NCI-H82 treated with DMSO at 0.1 percent for 48 hours (cell line): Measurements from ENCODE around the gene FILIP1L.

Source experiments
- DNase-seq: peaks from one replicate; lab custom pipeline; 2025; ENCODE audit not compliant: unreplicated experiment; lab: John Stamatoyannopoulos, UW

The FILIP1L gene

DNA sequence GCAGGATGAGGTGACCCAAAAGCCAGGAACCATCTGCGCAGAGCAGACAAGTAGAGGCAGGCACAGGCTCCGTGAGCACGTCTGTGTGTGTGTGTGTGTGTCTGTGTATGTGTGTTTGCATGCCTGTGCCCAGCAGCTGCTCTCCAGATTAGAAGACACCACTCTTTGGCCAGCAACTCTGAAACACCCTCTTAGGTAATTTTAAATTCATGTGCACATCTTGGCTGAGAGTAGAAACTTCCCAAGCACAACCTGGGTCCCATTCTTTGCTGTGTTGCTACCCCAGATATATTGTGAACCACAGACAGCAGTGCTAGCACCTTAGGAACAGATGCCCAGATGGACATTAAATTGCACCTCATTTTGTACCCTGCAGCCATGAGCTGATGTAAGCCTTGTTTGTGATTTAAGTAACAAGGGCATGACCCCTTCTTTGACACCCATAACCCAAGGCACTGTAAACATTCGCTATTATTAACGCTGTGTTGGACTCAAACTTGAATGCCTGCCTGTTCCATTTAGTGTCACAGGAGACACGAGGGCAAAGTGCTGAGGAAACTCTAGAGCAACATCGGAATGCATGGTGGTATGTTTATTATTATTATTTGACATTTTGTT, at the start of gene FILIP1L:
FILIP1L (minus strand) TSS at position 89 of the 618 bp plus-strand sequence.
- DNase-seq, result no peak

DNA sequence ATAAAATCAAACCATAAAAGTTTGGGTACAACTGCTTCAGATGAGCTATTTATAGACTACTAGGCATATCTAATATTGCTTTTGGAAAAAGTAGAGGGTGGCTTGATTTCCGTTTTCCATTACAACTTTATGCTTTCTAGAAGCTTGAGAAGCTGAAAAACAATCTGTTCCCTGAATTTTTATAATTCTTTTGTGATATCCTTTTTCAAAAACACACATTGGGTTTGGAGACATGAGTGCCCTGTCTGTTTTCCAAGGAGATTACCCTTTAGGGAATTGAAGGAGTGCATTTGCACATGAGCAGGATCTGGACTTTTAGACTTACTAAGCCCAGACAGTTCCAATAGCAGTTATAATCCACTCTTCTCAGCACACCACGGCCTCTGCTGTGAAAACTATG, 49.5 kb upstream of the FILIP1L start:
- peak; percentile 30 for DNase-seq

DNA sequence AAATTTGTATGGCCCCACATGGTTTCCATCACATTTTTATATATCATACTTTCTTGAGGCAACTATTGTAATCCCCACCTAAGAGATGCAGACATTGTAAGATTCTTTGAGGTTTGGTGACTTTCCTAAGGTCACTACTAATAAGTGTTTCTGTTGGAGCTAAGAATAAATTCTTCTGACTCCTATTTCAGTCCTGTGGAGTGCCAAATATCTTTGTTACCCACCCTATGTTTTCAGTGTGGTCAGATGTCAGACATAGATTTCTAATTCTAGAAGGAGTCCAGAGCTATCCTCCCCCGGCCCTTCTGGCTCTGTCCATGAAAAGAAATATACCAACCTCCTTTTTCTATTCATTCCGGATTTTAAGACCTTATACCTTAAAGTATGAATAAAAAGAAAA, 46.2 kb upstream of the FILIP1L start:
- no peak for DNase-seq

DNA sequence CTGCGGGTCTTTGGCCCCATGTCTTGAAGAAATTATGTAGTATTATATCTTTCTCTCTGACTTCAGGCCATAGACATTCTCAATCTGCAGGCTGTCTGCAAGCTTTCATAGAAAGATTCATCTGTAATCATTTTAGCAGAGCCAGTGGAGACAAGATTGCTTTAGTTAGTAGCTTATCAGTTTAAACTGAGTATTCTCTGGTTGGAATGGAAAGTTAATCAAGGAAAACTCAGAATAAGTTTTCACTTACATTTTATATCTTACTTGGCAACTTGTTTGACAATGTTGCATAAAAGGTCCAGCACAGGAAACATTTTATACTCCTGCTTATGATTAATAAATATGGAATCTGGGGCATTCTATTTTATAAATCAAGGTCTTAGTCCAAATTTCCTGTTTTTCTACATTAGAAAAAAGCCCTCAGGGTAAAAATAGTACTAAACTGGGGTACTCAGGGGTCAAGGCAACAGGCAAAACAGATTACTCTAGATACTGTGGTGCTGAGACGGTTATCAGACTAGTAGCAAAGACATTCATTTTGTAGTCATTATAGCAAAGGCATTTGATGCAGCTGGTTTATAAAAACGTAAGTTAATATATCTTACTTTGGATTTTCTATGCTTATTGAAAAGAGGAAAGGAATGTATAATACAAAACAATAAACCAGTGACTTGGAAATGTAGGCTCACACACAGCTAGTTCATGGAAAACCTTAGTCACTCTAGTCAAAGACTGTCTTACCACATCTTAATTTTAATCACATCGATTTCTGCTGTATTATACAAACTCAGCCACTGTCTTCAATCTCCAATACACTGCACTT, 45.2 kb upstream of the FILIP1L start:
- no peak for DNase-seq

DNA sequence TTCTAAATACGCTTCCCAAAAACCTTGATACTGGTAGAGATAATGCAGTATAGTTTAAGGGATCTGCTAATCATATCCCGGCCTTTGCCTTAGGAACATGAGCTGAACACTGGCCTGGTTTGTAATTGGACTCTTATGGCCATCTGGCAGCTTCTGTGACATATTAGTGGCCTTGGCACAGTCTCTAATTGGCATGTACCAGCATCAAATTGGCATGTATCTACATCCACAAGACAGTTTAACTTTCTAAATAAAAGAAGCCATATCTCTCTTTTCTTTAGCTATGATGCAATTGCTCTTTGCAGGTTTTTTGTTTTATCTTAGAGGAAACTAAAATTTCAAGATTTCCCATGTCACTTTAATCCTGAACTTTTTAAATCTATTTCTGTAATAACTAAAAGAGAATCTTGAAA, 44.6 kb upstream of the FILIP1L start:
- no peak for DNase-seq

DNA sequence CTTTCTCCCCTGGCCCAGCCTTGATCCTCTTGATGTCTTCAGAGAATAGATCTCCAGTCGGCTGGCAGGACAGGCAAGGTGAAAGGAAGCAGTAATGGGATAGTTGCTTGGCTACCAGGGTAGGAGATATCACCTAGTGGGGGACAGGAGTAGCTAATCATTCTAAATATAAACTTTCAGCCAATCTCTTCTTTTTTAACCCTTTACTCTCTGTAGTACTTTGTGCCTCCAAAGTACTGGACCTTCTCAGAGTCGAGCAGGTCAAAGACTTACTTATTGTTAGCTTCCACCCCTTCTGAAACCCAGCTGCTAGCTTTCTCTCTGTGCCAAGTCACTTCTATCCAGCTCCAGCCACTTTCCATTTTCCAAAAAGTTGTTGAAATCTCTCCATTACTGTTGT, 43.4 kb upstream of the FILIP1L start:
- DNase-seq, result no peak

DNA sequence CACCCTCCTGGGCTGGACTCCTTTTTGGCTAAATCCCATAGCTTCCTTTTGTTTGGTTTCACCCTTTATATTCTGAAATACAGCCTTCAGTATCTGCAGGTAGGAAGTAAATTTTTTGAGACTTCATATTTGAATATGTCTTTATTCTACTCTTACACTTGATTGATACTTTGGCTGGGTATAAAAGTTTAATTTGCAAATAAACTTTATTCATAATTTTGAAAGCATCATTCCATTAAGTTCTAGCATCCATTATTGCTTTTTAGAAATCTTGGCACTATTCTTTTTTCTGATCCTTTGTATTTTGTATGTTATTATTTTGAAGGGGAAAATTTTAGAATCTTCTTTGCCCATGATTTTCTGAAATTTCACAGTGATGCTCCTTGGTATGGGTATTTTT, 41.3 kb upstream of the FILIP1L start:
- no peak for DNase-seq

DNA sequence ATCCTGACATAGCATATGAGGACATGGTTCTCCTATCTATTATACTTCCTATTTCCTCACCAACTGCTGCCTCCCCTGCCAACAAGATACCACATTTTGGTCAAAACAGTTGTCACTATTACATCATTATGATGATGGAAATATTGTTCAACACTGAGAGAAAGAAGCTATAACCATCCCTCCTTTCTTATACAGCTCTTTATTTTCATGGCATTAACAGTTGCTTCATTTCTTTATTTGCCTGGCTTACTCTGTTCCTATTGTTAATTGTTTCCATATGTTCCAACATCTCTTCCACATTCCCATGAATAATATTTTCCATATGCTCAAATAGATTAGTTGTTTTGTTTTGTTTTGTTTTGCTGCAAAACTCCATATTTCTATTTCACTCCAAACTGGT, 40.8 kb upstream of the FILIP1L start:
- no peak for DNase-seq

DNA sequence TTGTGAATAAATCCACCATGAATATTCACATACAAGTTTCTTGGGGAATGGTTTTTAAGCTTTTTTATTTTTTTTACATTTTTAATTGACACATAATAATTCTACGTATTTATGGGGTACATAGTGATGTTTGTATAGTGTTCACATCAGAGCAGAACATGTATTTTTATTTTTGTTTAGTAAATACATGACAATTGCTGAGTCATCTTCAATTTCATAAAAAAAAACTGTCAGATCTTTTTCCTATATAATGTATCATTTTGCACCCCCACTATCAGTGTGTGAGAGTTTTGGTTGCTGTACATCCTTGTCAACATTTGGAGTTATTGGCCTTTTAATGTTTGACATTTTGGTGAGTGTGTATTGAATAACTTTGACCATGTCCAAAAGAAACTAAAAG, 39.9 kb upstream of the FILIP1L start:
- no peak for DNase-seq

DNA sequence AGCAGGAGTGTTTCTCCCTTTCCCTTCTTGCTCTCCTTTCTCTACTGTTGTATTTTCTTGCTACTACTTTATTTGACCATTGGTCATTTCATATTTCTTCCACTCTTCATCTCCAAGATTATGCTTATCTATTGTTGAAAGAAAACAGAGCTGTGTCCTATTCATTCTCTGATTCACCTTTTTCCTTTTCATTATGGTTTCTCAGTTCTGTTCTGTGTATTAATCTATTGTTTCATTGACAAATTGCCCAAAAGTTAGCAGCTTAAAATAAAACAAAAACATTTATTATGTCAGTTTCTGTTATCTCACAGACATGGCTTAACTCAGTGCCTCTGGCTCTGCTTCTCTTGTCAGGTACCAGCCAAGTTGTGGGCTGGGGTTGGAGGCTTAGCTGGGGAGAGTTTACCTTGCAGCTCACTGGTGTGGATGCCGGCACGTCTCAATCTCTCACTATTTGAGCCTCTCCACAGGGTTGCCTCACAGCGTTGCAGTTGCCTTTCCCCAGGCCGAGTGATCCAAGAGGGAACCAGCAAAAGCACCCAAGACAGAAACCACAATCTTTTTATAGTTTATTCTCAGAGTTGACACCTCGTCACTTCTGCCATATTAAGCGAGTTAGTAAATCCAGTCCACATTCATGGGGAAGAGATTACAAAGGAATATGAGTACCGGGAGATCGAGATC, 36.9 kb upstream of the FILIP1L start:
- no peak for DNase-seq

DNA sequence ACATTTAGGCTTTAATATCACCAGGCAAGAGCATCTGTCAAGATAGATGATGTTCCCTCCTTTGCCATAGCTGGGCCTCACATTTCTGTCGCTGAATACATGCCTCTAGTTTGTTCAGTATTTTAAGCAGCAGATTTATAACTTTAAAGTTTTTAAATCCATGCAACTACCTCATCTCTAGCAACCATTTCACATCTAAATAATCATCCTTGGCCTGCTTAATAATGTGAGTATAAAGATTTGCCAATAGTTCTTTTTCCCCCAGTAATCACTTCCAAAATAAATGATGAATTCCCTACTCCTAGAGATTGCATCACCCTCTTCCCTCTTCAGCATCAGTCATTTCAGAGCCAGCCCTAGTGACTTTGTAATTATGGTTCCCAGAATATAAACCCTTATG, 36.2 kb upstream of the FILIP1L start:
- no peak for DNase-seq

DNA sequence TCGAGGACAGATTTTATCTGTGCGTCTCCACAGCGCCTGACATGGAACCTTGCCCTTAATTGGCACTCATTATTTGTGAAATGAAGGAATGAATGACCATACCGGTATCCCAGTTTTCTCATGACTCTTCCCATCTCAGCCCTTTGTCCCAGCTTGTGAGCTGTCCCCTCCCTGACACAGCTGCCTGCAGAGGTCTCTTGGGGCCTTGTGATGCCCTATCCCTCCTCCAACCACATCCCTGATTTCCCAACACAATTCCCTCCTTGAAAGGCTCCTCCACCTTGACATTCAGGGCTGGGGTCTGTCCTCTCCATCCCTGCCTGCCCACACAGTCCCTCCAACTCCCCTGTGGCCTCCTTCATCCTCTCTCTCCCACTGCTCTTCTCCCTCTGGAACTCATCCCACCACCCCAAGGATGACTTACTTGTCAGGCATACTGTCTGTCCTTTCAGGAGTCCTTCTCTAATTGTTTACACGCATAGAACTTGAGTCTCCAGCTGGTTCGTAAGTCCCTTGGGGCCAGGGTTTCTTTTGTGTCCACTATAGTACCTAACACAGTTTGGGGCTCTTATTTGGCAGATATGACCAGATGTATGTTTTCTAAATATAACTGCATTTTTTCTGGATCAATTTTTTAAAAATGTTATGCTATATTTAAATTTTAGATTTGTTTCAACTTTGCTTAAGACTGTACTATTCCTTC, 35.6 kb upstream of the FILIP1L start:
- DNase-seq, result no peak

DNA sequence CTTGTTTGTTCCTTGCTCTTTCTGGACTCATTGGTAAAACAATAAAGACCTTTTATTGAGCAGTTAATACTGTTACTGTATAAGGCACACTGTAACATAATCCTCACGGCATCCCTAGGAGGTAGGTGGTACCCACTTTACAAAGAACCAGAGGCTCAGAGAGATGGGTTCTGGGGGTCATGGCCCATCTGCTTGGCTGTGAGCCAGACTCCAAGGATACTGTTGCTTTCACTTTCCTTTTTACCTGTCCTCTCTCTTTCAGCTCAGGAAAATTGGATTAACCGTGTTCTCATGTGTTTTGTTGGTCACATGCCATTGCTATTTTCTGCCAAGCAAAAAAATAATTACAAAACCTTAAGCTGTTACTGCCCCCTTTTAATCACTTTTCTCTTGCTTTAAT, 34.8 kb upstream of the FILIP1L start:
- DNase-seq, result peak; percentile 18

DNA sequence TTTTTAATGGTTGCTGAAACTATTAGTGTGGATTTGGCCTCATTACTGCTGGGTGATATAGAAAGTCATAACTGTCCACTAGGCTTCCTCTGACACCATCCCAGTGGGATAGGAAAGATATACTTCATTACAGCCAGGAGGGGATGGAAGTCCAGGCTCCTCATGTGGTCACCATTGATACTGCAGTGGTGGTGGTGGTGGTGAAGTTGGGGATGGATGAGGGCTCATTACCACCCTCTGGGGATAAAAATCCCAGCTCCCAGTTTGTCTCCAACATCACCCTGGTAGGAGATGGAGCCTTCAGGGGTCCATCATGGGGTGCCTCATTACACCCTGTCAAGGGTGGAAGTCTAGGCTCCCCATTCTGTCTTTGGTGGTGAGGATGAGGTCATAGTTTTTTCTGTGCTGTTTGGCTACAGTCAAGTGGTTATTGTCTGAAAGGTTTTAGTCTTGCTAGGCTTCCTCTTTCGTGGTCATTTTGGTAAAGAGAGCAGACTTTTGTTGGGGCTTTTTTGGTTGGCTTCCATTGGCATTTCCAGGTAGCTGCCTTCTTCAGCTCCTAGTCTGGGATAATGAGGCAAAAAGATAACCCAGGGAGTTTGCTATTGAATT, 30.1 kb upstream of the FILIP1L start:
- no peak for DNase-seq

DNA sequence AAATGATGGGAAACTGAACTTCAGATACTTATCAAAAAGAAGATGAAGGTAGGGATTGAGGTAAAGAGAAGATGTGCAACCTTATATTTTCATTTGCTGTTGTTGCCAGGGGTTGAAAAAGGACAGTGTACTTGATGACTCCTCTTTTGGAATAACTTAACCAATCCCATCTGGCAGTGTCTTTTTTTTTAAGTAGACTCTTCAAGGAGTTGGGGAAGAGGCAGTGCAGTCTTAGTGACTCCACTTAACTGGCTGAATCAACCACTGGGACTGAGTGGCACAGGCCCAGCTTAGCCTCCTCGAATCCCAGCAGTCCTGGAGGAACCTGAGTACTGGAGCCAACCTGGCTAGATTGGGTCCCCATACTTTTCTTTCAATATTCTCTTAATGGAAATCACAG, 27.3 kb upstream of the FILIP1L start:
- no peak for DNase-seq

DNA sequence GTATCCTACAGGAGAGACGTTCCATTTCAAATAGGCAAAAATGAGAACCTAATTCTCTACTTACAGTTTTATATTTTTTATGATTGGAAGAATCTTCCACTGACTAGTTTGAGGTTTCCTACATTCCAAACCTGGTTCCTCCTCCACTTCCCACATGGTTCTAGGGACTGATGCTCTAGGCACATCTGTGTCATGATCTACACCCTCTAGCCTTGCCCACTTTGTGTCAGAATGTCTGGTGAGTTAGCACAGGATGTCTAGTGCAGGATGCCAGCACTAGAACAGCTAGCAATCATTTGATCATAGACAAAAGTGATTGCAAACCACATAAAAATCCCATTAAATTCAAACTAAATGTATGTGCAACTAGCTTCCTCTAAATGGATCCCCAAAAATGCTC, 26.7 kb upstream of the FILIP1L start:
- DNase-seq, result no peak

DNA sequence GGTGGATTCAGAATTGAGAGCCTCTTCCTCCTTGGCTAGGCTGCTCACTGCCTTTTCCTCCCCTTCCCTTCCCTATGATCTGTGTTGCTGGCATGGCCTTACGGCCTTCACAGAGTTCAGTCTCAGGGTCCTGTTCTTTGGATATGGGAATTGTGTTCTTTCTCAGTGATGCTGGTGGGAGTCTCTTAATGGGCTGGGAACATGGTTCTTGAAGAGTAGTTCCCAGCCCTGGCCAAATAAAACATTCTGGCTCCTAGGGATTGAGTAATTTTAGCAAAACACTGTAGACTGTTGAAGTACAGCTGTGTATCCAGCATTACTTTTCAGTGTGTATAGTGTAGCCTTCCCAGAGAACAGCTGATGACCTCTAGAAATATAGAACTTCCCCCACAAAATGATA, 22.6 kb upstream of the FILIP1L start:
- DNase-seq, result no peak

DNA sequence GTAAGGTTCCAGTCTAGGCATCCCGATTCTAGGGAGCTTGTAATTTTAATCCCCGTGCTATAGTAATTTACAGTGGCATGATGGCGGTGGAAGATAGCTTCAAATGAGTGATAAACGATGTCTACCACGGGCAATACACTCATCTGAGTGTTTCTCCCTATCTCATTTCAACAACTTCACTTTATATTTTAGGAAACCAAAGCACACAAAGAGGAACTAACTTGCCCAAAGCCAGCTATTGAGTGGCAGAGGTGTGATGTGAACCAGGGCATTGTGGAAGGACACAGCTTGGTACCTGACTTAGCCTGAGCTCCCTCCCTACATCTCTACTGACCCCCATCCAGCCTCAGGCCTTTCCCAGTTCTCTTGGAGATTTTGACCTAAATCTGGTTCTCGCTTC, 16.9 kb upstream of the FILIP1L start:
- no peak for DNase-seq

DNA sequence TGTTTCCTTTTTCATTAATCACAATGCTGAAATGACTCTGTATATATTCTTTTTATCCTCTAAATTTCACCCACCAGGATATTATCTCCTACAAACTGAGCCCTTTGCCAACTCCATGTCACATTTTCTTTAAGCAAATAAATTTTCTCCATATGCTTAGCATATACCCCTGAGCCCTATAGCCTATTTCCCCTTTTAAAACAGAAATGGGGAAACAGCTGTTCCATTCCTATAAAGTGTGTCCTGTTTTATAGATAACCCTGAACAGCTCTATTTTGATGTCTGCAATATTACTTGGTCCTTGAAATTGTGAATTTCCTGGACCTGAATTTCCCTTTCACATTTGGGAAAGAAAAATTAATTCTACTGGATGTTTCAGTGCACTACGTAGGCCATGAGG, 15.6 kb upstream of the FILIP1L start:
- DNase-seq, result no peak

DNA sequence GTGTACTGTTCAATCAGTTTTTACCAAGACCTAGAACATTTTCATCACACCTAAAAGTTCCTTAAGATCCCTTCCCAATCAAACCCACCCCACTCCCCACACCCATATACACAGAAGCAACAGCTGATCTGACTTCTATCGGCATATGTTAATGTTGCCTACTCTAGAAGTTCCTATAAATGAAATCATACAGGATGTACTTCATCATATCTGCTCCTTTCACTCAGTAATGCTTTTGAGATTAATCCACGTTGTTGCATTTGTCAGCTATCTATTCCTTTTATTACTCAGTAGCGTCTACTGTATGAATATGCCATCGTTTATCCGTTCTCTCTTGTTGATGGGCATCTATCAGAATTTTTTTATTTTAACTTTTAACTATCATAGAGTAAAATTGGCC, 14.3 kb upstream of the FILIP1L start:
- DNase-seq, result no peak

DNA sequence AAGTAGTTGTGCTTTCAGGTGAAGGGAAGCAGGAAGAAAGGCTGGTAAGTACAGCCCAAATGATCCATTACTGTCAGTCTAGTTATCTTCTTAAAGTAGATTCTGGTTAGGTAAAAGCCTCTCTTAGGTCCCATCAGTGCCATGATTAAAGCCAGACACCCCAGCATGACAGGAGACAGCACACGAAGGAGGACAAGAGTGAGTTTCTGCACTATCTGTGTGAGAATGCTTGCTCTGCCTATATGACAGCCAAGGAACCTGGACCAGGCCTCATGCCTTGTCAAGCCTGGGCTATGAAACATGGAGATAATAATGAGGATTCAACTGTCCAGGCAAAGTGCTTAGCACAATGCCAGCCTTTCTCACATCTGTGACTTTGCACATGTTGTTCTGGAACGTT, 13.5 kb upstream of the FILIP1L start:
- DNase-seq, result no peak
